ENCODE results near the gene FTO.

FTO gene

DNA sequence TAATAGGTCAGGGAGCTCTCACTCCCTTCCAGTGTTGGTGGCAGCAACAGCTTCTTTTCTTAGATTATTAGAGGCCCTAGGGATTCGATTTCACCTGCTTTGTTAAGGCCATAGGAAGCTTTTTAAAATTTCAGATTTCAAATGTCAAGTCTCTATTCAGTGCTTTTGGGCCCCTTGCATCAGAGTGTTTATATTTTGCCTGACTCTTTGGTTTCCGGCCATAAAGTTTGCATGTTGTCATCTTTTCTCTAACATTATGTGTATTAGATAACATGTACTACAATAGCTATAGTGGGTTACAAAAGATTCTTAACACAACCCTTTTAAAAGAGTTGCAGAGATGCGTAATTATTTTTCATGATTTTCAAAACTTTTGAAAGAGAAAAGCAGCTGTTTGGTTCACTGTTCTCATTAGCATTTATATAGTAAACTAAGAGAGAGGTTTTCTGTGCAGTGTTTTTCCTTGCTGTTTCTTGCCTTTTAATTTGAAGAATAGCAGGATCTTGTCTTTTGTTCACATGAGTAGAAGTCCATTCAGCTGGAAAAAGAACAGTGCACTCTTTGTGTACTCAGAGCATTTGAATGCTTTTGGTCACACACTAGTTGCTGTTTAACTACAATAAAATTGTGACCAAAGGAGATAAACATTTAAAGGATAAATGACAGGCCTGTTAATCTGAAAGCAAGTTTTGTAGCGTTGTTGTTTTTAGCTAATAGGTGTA, 52.5 kb downstream of the FTO start:
- peak; percentile 79 for FAIRE-seq

DNA sequence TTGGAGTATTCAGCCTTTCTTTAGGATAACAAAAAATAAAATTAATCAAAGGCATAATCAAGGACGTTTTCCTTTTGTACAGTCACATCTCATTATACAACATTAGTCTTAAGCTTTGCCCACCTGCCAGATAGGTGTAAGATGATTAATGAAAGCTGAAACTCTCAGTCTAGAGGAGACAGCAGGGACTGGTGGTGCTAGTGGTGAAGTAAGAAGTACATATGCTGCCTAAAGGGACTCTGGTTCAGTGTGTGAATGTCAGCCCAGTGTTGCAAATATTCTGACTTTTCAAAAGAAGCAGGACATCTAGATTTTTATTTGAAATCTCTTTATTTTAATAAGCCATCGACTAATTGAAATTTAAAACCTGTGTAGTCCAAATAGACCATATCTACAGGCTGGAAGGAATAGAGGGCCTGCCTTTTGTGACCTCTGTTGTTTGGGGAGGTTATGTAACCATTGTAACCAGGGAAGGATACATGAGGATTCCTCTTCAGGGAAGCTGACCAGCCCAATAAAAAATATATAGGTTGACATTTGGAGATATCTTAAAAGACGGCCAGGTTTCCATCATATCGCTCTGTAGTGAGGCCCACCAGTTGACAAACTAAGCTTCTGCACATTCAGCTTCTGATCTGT, 54.1 kb downstream of the FTO start:
- FAIRE-seq = no peak

DNA sequence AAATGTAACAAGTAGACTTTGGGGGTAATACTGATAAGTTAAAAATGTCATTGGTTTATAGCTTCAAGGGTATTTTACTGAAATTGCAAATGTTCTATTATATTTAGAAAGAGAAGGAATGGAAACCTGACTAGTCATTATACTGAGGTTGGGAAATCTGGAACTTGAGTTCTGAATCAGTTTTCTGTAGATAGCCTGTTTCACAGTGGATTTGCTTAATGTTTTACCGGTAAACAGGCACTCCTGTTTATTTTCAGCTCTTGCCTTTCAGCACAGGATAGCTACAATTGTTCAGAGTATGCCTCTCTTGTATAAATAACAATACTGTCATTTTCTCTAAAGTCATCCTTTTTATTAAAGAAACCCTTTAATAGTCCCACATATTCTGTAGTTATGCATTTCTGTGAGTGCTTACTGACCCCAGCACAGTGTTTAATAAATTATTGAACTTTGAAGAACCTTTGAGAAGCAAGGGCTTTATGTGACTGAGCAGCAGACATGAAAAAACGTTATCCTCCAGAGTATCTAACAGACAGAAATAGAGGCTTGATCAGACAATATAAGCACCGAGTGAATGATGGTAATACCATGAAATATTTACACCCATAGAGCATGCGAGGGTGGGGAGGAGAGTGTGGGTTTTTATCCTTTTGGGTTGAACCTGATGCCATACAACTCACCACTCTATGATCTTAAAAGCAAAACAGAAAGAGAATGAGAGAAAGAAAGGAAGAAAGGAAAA, 58.2 kb downstream of the FTO start:
- FAIRE-seq = peak; percentile 45

DNA sequence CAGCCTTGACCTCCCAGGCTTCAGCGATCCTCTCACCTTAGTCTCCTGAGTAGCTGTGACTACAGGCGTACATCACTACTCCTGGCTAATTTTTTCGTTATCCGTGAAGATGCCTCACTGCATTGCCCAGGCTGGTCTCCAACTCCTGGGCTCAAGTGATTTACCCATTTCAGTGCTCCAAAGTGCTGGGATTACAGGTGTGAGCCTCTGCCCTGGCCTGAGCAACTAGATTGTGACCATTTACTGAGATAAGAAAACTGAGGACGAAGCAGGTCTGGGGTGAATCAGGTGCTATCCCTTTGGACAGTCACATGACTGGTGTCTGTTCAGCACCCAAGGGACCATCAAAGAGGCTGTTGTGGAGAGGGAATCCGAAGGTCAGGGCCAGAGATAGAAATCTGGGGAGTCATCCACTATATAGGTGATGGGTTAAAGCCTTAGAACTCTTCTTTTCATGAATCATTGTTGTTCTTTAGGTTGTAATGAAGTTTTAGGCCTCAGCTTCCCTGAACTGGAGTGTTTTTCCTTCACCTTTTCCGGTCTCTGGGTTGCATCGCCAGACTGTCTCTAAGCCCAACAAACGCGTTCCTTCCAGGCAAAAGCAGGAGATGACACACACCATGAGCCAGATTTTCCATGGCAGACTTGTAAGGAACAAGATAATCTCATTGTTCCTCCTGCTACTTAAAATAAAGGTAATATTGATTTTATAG, 62.5 kb downstream of the FTO start:
- FAIRE-seq = no peak

DNA sequence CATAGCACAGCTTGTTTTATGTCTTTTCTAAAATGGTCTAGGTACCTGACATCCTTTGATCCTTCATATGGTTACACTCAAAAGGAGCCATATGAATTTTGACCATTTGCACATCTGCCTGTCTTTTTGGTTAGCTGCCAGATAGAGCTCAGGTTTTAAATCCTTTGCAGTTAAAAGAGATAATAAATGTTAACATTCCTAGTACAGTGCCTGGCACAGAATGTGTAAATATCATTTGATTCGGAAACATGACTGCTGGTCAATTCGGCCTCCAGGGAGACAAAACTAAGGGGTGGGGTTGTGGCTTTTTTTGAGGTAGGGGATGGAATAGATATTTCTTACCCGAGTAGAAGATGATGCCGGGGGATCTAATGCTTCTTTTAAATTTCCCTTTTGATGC, 64.2 kb downstream of the FTO start:
- no peak for FAIRE-seq

DNA sequence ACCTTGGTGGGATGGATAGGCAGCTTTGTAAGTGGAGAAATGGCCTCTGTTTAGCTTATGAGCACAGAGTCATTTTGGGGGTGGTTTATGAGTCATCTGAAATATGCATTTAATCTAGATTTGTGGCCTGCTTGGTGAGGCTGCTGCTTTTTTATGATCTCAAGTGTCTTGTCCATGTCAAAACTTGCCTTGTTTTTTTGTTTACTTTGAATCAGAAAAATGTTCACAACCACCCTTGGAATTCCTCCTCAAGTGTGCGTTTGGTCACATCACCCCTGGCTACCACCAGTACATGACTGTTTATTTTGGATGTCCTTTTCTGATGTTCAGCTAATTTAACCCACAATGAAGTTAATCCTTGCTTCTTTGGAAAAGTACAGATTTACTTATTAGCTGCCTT, 64.6 kb downstream of the FTO start:
- no peak for FAIRE-seq

DNA sequence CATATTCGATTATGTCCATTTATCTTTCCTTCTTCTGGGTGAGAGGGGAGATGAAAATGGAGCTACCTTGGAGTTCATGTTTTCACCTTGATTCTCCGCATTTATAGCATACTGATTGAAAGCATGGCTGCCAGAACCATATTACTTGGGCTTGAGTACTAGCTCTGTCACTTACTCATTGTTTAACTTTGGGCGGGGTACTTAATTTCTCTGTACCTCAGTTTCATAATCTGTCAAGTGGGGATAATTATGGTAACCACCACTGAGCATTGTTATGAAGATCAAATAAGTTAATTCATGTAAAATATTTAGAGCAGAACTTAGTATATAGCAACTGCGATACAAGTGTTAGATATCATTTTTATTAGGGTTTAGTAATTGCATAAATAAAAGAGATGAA, 65.2 kb downstream of the FTO start:
- FAIRE-seq = no peak

DNA sequence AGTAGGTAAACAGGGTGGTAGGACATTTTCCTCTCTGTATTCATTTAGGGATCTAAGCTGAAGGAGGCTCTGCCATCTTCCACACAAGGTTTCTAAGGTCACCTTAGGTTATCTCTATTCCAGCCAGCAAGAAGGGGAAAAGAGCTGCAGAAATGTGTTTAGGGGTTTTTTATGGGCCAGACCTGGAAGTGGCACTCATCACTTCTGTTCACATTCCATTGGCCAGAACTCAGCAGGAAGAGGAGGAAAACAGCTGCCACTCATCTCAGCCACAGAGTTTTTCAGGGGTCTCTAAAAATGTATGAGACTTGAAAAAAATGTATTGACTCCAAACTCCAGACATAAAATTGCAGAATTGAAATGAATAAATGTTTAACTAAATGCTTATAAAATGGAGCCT, 65.8 kb downstream of the FTO start:
- no peak for FAIRE-seq

DNA sequence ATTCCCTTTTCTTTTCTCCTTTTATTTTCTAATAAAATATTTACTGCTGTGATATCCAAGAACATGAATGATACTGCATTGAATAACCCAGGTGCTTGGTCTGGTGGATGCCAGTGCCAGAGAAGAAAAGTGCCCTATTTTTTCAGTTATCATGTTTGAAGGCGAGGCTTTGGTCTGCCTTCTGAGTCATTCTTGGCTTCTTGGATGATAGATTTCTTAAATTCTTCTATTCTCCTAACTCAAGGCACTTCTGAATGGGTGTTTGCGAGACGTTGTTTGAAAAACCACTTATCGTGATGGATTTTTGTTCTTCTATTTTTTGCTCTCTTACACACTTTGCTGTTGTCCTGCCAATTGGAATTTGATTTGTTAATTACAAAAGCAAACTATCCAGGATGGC, 66.7 kb downstream of the FTO start:
- FAIRE-seq = no peak

DNA sequence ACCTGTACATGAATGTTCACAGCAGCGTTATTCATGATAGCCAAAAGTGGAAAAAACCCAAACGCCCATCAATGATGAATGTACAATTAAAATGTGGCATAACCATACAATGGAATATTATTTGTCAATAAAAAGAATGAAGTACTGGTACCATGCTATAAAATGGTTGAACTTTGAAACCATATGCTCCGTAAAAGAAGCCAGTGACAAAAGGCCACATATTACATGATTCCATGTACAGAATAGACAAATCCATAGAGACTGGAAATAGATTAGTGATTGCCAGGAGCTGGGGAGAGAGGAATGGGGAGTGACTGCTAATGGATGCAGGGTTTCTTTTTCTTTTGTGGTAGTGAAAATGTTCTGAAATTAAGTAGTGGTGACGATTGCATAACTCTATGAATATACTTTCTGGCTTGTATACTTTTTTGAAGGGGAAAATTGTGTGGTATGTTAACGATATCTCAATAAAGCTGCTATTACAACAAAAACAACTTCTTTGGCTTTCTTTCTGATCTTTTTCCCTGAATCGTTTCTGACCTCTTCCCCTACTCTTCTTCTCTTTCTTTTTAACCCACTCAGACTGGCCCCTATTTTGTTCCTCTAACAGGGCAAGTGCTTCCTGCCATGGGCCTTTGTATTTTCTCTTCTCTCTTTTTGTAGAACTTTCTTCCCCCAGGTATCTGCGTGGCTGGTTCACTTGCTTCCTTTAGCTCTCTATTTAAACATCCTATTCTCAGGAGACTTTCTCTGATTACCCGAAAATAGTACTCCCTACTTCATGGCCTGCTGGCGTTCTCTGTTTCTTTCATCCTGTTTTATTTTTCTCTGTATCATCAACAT, 67.9 kb downstream of the FTO start:
- no peak for FAIRE-seq

DNA sequence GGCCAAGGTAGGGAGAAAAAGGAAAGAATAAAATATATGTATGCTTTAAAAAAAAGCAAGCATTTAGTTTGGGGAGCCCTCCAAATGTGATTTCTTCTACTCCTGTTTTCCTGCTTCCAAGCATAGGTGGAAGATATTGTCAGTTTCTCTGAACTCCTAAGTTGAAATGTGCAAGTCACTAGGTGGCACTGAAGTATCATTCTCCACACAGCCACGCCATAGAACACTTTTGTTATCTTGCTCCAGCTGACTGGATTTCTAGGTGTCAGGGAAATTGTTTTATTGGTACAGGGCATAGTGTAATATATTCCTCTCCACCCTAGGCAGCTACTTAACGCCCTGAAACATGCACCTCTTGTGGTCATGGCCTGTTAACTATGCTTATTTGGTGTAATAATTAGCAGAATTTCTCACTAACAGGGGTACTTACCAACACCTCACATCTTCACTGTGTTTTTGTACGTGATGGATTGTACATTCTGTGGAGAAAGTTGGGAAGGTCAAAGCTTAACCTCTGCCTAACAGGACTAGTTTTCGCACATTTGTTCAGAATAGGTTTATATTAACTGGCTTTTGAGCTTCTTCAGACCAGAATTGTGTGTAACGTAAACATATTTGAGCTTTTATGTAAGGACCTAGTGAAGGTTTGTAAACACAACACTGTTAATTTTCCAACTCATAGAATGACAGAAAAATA, 69.3 kb downstream of the FTO start:
- FAIRE-seq = peak; percentile 95

DNA sequence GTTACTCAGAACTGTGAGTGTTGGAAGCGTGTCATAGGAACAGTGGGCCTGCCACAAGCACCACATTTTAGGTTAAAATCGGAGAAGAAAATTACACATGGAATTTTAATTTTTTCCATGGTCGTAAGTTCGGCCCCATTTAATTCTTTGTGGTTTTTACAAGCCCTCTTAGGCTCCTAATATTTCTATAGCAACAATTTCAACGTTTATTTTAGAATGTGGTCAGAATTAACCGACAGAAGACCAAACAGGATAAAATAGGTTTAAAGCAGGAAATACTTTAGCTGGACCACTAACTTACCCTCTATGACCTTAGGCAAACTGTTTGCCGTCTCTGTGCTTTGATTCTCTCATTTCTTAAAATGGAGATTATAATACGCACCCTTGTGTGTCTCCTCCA, 69.9 kb downstream of the FTO start:
- no peak for FAIRE-seq

DNA sequence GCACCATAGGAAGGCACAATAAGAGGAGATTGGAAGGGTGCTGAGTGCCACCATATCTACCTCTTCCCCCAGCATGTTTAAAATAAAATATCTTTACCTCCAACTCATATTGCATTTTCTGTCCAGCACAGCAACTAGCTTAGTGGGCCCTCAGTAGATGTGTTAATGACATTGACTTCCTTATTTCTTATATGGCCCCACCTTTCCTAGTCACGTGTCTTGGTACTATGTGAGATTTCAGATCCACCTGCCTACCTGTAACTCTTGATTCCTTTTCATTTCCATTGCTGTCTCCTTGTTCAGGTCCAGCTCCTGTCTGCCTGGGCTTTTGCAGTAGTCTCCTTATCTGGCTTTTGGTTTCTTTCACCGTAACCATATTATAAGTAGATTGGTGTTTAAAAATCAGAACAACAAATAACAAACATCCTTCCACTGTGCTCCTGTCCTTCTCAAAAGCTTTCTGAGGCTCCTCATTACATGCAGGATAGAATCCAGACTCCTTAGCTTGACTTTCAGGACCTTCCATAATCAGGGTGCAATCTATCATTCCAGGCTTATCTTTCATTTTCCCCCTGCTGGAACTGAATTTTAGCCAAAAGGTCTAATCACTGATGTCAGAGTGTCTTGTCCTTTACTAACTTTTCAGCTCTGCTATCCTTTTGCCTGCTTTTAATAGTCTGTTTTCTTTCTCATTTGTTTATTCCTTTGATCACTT, 71.3 kb downstream of the FTO start:
- no peak for FAIRE-seq

DNA sequence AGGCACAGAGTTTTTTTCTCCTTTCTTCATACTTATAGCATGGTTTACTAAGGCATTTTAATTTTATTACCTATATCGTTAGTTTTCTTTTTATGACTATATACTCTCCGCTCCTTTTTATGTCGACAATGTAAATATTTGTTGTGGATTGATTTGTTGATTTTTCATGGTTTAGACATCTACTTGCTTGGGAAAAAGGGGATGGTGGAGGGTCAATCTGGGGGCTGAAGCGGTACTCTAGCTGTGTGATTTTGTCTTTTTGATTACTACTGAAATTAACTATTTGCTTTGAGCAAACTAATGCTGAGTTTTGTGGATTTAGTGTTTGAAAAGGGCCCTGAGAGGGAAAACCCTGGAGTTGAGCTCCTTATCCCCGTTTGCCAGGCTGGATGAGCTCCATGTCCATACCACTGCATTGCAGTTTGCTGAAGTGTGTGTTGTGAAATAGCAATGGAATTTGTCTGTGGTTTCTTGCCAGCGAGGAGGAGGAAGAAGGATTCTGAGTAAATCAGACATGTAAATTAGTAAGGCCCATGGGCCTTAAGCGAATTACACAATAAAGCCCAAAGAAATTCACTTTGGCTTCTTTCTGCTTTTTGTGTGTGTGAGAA, 72.0 kb downstream of the FTO start:
- FAIRE-seq = no peak

DNA sequence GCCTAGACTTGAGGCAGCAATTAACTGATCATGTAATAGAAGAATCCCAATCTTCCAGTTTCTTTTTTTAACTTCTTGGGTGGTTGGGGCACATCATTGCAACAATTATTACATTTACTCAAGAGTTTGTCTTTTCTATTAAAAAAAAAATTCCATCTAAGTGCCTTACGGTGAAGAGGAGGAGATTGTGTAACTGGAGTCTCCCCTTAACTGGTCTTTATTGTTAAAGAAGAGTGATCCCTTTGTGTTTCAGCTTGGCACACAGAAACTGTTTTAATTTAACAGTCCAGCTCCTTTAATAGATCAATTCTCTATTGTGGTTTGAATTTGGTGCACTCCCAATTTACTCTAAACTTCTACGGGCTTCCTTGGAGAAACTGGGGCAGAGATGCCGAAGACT, 75.2 kb downstream of the FTO start:
- FAIRE-seq = no peak

DNA sequence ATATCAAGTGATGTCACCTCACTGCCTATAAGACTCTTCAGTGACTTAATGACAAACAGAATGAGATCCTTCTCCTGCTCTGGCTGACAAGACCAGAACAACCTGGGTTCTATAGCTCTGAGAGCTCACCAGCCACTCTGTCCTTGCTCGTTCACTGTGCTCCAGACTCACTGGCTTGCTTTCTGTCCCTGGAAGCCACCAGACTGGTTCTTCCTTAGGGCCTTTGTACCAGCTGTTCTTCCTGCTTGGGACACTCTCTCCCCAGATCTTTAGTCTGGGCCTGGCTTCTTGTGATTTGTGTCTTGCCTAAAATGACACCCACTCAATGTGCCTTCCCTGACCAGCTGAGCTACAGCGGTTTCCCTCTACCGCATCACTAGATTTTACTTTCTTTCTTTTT, 76.1 kb downstream of the FTO start:
- FAIRE-seq = no peak

DNA sequence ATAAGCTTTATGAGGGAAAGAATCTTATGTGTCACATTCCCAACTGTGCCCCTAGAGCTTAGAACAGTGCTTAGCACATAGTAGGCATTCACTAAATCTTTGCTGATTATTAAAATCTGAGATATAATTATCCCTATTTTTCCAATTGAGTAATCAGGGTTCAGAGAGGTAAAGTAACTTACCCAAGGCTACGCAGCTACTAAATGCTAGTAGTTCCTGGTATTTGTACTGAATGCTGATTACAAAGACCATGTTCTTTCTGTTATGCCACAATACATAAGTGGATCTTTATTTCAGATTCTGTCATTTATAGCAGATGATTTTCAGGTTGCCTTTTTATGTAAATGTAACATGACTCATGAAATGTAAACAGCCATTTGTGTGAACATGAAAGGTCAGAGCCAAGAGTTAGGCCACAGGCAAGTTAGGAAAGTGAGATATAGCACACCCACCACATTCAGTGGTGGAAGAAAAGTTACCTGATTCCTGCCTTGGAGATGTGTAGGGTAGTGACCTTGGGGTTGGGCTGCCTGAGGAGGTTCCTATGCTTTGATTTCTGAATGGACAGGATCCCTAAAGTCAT, 77.2 kb downstream of the FTO start:
- peak; percentile 97 for FAIRE-seq

DNA sequence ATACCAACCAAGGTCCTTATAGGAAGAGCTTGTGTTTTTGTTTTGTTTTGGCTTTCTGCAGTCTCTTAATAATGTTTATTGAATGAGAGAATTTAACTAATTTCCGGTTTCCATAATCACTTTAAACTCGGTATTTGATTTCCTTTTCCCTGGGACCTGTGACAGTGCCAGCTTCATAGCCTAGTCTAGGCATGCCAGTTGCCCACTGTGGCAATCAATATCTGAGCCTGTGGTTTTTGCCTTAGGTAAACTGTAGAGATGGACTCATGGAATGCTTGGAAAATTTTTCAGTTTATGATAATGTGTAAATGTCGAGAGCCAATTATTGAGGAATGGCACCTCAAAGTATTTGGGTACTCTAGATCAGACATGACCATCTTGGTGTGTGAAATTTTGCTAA, 78.2 kb downstream of the FTO start:
- no peak for FAIRE-seq

DNA sequence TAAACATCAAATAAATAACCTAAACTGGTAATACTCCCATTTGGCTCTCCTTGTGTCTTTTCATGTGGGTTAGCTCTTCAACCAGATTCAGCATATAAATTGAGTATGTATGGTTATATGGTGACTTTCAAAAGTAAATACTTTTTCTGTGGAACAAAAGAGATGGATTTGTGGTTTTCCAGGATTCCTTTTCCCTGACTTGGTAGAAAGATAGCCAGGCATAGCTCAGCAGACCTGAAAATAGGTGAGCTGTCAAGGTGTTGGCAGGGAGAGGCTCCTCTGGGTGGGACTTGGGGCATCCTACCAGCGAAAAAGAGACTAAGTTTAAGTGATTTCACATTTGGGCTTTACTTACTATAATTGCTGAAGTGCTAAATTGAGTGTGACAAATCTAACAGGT, 80.3 kb downstream of the FTO start:
- no peak for FAIRE-seq

DNA sequence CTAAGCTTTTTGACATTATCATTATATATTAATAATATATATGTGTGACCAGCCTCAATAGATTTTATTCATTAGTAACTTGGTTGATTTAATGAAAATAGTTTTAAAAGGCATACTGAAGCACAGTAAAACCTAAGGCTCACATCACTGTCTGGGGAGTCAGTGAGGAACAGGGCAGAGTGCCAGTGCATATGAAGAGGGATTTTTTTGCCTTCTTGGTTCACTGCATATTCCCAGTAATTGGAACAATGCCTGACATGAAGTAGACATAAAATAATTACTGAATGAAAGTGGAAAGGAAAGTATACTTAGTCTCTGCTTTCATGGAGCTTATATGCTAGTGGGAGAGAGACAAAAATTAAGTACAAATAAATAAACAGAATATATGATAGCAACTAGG, 81.1 kb downstream of the FTO start:
- peak; percentile 47 for FAIRE-seq

DNA sequence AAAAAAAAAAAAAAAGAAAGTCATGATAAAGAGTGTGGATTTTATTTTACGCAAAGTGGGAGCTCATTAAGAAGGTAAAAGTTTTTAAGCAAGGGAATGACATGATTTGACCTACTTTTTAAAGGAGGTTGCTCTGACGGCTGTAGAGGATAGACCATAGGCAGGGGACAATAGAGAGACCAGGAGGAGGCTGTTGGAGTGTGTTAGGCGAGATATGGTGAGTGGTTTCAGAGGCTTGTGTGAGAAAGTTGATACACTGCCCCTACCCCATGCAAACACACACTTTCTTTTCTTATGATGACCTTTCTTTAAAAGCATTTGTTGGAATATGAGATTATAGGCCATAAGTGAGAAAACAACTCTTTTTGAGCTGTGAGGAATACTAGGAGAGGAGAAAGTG, 82.0 kb downstream of the FTO start:
- no peak for FAIRE-seq

All from islet of Langerhans (tissue), 1 donor.